Measurements from ENCODE around the gene PEF1.

PEF1 gene

DNA sequence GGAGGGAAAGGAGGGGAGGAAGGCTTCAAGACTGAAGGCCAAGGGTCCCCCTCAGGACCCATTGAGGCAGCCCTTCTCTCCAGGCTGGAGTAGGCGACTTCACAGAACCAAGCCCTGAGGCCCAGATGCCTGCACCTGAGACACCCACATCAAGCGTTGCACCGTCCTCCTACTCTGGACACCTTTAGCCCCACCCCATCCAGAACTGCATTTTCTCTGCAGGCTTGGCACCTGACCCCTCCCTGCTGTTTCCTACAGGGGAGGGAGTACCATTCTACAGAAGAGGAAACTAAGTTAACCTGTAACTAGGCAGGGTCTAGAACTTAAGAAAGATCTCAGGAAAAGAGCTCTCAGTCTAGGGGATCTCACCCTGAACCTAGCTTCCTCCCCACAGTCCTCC lies 12.0 kb downstream of the PEF1 start:
- DNase-seq = no peak

DNA sequence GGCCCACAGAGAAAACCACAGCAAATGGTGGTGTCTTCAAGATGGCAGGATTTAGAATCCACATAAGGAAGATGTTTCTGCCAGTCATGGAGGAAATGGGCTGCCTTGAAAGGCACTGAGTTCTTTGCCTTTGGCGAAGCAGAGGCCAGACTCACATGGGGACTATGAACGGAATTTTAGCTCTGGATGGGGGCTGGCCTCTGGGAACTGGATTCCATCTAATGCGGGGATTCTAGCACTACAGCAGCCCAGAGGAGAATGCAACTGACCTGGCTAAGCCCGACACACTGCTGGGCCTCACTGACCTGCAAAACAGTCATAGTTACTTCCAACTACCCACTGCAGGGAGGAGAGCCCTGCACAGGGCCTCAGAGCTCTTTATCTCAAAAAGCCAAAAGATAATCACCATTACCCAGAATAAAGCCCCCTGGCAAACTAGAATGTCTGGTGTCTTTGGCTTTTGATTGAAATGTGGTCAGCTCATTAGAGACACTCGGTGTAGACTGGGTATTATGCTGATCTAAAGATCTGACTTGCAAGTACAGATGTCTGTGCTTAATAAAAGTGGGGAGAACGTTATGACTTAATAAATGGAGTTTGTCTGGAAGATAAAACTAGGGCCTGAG lies 15.6 kb downstream of the PEF1 start:
- DNase-seq = no peak

GRCh38 chr1:31627930-31628559 lies 16.6 kb downstream of the PEF1 start:
- DNase-seq = peak in 17 of 56 donors; percentile 23 to 60 (median 43)

DNA sequence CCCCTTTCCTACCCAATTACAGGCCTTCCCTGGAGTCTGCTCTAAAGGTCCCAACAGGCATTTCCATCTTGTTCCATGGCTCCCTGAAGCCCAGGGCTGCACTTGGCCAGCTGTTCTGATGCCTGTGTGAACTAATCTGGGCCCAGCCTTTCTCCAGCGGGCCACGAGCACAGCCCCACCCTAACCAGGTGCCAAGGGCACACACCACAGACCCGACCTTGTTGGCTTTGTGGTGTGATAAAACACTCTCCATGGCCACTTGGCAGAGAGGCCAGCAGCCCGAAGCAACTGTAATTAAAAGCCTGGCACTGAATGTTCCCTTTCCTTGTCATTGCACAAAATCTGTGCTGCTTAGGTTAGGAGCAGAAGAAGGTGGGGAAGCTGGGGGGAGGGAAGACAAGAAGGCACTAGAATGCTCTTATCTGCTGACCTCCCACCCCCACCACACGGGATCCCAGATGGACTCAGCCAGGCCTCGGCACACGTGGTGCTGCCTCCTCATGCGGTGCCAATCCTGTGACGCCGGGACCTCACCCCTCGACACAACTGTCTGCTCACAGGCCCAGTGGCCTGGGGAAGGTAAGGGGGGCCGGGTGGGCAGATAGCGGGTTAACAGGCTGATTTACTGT lies 17.3 kb downstream of the PEF1 start:
- peak in 14 of 56 donors; percentile 15 to 55 (median 36) for DNase-seq

GRCh38 chr1:31626223-31627207 lies 18.2 kb downstream of the PEF1 start:
- DNase-seq = no peak

DNA sequence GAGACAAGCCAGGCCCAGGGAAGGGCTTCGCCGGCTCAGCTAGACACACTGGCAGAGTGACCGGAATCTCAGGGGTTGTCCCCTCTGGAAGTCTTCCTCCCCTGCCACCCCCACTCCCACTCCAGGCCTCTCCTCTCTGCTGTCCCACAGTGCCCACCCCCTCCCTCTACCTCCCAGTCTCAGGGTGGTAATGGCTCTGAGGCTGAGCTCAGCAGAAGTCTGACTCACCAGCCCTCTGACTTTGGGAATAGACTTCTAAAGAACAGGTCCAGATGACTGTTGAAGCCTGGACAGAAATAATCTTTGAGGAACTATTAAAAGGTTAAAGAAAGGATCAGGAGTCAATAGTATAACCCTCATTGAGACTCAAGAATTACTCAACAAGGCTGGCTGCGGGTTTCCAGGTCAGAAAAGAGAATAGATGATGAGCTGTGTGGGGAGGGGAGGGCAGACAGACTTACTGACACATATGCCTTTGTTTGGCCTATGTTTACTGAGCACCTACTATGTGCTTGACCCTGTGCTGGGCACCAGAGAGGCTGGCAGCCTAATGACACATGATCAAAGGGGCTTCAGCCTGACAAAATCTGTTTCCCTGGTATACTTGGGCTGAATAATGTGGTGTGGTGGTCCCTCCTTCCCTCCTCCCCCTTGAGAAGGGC lies 19.0 kb downstream of the PEF1 start:
- no peak for DNase-seq

- no peak for DNase-seq
These were observed 19.8 kb downstream of the PEF1 start for GRCh38 chr1:31624731-31625514.

- DNase-seq = no peak
These were observed 20.4 kb downstream of the PEF1 start for GRCh38 chr1:31624309-31624708.

DNA sequence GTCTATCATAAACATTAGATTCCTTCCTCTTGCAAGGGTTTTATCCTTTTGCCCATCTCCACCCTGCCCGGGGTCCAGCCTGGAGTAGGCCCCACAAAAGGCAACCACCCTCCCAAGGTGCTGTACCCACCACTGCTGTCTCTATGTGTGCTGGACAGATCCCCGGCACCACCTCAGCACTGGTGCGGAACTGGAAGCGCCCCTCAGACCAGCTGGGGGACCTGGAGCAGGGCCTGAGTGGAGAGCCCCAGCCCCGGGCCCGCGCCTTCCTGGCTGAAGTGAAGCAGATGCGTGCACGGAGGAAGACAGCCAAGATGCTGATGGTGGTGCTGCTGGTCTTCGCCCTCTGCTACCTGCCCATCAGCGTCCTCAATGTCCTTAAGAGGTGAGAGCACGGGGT lies 21.3 kb downstream of the PEF1 start:
- DNase-seq = no peak

- DNase-seq = no peak
These were observed 22.6 kb downstream of the PEF1 start for GRCh38 chr1:31621847-31622730.

- DNase-seq = no peak
These were observed 23.2 kb downstream of the PEF1 start for GRCh38 chr1:31621498-31621820.

- DNase-seq = no peak
These were observed 23.8 kb downstream of the PEF1 start for GRCh38 chr1:31620631-31621497.

GRCh38 chr1:31618916-31619846 lies 25.5 kb downstream of the PEF1 start:
- no peak for DNase-seq

DNA sequence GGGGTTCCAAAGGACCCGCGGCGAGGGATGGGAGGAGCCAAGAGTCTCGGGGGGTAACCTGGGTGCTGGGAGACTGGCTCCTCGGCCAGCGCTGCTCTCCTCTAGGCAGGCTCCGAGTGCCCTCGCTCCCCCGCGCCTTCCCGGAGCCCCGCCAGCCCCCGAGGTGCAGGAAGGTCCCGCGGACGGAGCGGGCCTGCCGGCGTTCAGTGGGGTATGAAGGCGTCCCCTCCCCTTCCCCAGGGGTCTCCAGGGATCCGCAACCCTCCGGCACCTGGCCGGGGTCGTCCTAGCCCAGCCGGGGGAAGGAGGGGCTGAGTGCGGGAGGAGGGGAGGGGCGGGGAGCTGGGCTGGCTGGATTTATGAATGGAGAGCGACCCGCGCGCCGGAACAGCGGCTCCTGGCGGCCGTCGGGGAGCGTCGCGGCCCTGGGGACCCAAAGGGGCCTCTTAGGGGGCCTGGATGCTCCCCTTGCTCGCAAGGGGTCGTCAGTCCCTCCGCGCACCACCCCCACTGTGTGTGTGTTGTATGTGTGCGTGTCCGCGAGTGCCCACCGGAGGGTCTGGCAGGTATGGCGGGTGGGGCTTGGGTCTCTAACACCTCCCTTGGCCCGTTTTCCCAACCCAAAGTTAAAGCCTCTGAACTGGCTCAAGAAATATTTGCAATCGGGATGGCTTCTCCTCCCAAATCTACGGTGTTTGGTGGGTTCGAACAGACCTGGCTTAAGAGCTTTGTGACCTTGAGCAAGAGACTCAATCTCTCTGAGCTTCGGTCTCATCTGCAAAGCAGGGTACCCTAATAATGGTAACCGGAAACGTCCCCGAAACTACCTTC lies 26.5 kb downstream of the PEF1 start:
- DNase-seq = peak in 3 of 56 donors; percentile 8 to 35 (median 10)

DNA sequence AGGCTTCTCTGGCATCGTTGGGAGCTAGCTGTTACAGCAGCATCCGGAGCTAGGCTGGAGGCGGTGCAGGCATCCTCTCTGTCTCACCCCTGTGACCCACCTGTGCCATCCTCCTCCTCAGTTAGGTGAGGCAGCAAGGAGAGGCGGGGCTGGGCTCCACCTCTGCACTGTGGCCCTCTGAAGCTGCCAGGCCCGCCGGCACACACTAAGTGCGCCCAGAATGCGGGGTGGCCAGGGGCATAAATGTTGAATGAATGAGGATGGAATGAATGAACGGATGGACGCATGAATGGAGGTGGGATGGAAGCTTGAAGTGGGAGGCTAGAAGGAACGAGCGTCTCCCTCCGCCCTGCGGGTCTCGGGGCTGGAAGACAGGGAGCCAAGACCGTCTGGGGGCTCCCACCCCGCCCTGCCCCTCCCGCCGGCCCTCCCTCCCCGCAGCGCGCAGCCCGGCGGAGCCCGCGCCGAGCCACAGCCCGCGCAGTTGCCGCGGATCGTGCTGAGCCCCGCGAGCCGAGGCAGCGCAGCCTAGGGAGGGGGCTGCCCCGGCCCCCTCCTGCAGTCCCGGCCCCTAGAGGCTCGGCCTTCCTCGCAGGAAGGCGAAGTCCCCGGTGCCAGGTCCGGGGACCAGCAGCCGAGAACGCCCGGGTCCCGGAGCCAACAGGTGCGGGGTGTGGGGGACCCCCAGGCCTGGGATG lies 27.3 kb downstream of the PEF1 start, which contains the start of gene HCRTR1:
Gene HCRTR1 (plus strand): TSS at position 472 of the 698 bp plus-strand sequence. CDS start 1,504 bp downstream, outside the sequence.
- no peak for DNase-seq
